ENCODE data around the gene CCDC148.

The CCDC148 gene

DNA sequence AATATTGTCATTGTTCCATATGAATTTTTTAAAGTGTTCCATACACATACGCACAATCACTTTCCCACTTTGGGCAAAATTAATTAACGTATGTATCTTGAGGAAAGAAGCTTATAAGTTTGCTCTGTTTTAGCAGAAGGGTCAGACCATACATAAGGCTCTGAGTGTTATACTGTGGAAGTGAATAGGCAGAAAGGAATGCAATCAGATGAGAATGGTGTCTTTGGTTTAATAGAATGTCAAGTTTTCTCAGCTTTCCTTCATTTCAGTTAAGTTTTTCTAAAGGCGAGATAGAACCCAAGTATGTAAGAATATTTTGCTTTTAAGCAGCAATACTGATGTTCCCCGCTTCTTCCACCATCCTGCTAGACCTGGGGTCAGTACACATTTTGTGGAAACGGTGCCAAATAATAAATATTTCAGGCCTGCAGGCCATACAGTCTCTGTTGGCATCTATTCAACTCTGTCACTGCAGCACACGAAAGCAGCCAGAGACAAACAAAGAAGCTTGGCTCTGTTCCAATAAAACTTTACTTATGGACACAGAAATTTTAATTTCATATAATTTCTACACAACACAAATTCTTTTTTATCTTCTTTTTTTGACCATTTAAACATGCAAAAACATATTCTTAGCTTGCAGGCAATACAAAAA, 254.3 kb downstream of the CCDC148 start:
- no peak for DNase-seq

DNA sequence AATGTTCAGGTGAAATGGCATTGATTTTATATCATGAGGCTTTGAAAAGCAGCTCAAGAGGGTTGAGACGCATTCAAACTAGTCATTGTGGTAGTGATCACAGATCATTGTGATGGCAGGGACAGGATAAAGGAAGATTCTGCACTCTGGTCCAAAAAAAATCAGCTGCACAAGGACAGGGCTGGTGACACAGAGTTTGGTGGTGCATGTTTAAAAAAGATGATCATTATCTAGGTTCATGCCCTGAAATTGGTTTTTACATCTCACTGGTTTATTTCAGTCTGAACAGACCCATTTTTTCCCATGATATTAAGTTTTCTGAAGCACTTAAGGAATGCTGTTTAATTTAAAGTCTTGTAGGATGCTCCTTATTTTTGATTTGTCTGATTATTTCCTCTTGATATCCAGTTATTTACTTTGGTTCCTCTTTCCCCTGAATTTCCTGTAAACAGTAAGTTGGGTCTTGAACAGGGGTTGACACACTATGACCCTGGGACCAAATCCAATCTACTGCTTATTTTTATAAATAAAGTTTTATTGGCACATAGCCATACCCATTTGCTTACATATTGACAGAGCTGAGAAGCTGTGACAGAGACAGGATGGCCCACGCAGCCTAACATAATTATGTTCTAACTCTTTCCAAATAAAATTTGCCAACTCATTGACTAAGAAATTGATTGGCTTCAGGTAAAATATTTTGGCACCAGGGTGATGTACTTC, 256.5 kb downstream of the CCDC148 start:
- DNase-seq, result no peak

DNA sequence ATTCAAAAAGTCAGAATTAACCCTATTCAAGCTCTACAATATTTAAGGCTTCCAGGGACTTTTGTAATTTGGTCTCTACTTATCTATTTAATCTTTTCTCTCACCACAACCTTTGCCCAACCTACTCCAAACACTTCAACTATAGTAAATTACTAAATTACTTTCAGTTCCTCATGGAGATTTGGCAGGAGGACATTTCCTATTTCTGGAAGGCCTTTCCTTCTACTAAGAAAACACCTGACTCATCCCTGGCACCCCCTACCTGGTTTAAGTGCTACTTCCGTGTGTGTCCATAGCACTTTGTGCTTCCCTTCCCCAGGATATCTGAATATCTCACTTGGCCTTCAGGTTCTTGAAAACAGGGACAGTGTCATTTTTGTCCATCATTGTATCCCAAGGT, 258.6 kb downstream of the CCDC148 start:
- DNase-seq, result no peak

DNA sequence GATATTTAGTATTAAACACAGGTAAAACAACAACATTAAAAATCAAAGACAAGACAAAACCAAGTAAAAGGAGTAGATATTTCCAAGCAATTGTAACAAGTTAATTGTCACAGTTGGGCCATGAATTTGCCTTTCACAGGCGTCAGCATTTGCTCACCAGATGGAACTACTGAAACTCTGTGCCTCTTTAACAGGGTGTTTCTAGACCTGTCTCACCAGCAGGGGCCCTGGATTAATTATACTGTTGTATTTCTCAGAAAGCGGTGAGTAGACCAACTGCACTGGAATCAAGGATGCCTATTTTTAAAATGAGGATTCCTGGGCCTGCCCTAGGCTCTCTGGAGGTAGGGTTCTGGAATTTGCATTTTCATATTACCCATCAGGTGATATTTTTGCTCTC, 262.3 kb downstream of the CCDC148 start:
- no peak for DNase-seq

DNA sequence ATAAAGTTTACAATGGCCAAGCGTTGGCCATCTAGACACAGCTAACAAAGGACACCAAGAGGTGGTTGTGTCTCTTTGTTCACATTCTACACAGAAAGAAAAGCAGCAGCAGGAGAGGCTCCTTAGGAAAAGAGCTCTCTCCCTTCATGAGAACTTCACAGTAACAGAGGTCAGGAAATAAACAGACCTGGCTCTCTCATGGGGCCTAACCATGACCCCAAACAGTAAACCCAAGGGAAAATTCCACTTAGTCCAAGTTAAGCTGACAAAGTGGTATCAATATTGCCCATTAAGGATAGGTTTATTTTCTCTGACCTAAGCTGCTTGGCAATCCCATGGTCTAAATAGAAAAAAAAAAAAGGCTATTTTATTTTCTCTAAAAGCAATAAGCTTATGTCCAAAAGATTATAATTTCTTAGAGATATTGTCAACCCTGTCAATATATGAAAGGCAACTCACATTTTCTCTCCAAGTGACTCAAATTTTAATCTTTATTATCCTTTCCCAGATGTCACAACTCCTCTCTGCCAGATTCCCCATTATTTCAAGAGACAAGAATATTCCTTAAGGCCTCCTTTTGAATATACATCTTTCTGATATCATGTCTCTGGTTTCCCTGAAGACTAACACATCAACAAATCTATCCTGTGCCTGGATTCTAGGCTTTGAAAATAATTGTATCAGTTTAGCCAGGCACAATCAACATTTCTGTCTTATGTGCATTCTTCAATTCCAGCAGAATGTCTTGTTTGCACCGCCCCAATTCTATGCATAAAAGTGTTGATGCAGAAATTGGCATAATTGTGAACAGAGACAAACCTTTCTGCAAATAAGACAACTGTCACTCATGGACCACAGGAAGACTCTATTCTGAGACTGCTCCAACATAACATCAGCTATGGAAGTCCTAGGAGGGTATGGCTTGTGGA, 263.8 kb downstream of the CCDC148 start:
- no peak for DNase-seq

DNA sequence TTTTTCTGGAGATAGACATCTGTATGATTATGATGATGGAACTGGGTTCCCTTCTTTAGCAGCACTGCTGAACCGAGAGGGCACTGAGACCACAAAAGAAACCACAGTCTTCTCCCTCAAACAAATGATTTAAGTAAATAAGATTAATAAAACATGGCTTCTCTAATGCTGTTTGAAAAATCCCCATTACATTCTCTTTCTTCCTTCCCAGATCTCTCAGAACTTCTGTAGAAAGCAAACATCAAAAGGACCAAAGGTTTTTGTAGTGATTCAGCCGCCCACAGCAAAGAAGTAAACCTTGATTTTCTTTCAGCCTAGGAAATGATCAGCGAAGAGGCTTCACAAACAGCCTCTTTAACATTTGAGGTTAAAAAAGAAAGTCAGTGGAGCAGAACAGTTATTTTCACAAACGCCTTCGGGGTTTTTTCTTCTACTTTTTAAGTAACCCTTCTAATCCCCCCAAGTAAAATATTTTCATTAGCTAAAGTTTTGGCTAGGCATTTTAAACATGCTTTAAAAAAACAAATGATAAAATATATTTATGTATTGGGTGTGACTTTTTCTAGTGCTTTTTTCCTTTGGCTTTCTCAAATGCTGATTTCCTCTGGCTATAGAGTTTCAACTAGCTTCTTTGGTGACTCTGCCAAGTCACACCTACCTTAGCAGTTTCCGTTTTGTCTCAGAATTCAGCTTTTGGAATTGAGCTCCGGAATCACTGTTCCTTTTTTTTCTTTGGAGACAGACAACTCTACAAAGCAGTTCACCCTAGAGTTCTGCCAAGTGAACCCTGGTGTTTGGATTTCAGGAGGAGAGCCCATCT, 265.3 kb downstream of the CCDC148 start:
- DNase-seq, result no peak

DNA sequence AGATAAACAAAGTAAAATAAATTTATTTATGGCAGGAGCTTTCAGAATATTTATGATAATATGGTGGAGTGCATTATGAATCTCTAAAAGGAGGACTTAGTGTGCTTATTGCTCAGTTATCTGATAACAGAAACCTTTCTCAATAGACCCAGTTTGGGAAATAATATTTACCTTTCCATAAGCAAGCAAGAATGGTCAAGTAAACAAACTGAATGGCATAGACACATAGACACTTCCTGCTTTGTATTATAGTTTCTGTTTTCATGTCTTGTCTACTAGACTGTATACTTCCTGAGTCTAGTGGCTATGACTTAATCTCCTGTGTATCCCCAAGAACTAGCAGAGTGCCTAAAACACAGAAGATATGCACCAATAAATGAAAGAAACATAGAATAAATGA, 267.0 kb downstream of the CCDC148 start:
- no peak for DNase-seq

DNA sequence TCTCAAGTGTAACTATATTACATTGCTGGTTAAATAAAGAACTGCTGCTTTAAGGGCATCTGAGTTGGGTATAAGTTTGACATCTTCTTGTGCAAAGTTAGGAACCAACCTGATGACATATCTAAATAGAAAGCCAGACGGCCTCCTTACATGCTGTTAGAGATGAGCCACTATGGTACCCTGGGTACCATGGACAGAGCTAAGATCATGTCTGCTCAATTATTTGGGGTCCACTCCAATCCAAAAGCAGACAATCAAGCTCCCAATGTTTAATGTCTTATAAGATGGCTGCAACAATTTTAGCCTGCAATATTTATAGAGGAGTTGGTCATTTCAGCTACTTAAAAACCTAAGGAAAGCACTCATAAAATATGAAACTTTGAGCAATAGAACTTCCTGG, 268.6 kb downstream of the CCDC148 start:
- no peak for DNase-seq

DNA sequence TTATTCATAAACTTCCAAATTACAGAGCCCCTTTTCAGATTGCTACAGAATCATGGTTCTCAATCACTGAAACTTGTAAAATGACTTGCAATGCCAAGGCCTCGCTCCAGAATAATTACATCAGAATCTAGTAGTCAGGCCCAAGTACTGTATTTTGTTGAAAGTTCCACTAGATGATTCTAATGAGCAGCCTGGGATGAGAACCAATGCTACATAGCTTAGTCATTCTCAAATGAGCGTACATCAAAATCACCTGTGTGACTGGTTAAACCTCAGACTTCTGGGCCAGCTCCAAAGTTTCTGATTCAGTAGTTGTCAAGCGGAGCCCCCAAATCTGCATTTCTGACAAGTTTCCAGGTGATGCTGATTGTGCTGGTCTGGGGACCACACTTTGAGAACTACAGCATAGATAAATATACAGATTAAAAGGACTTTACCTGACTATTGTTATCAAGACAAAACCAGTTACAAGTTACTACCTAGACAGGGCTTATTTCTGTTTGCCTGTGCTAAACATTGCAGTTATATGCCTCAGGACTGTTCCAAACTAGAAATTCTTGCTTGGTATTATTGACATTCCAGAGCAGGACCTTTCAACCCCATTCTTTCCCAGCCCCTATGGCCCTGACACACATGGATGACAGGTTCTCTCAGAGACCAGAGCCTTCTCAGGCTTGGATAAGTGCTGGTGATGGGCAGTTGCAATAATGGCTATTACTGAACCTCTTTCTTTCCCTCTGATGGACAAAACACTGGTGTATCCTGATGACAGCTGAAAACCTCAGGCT, 271.8 kb downstream of the CCDC148 start:
- DNase-seq, result no peak

DNA sequence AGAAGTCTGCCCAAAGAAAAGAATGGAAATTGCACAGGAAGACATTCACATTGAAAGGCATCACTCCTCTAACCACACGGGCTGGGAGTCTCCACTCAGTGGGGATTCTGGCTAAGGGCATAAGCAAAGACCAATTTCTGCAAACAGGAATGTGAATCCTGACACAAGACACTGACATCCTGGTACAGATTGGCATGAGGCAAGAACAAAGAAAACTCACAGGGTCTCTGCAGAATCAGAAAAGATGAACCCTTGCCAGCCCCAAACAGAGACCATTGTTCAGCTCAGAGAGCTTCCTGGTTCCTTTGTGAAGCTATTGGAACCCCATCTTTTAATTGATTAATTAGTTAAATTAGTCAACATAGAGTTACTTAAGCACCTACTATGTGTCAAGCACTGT, 272.6 kb downstream of the CCDC148 start:
- no peak for DNase-seq

DNA sequence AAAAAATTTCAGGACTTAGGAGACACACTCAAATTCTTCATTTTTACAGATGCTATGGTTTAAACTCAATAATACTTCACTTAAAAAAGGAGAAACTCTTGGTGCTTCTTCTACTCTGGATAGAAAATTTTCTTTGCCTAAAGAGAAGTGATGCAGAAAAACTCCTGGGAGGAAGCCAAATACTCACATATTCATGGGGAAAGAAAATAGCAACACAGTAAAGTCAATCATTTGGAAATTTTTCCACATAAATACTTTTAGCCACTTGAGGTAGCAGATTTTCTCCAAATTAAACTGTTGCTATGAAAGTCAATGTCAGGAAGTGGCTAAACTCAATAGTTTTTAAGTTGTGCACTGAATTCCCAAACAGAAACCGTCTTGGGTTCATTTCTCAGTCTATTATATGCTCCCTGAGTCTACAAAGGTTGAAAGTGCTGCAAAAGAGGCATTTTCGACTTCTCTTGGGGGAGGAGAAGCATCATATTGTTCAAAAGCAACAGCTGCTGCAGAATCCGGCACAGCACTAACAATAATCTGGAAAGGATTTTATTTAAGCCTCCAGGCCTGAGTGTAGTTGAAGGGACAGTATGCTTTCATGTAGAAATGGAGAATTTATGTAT, 273.8 kb downstream of the CCDC148 start:
- DNase-seq, result no peak

DNA sequence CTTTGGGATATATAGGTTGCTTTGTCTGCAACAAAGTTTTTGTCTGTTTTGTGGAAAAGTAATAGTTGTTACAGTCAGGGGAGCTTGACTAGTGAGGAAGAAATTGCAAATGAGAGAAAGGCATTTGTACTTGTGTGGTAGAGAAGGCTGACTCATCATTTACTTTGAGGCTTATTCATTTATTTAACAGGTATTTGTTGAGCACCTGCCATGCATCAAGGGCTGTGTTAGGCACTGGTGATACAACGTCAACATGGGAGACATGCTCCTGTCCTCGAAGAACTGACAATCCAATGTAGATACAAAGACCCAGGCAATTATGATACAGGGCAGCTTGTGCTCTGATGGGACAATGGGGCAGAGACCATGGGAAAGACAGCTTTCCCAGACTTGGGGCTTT, 275.4 kb downstream of the CCDC148 start:
- no peak for DNase-seq

DNA sequence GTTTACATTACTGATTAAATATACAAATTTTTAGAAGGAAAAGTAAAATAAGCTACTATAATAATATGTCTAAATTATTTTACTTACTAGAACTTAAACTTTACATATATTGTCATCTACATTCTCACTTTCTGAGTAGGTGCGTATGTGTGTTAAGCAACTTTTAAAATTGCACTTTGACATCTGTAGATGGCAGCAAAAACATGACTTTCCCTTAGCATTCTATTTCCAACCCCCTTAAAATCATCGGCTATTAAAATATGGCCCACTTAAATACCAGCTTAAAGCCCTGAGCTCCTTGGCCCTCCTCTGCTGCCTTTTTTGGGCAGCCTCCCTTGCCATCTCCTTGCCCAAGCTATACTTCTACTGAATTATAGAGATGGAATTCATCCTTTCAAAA, 276.9 kb downstream of the CCDC148 start:
- DNase-seq, result no peak

DNA sequence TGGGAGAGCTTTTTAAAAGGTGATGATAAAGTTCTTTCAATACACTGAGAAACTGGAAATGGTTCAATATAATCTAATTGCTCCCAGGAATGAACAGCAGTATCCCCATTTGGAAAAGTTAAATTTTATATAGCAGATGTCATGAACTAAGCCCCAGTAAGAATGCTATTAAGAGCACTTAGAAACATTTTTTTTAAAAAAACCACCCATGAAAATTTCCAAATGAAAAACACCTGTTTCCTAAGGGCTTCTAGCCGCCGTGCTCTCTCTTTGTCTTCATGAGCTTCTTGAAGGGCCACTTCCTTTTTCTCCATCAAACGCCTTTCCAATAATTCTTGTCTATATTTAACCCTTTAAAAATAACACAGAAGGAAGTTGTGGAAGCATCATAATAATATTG, 277.9 kb downstream of the CCDC148 start:
- DNase-seq, result no peak

DNA sequence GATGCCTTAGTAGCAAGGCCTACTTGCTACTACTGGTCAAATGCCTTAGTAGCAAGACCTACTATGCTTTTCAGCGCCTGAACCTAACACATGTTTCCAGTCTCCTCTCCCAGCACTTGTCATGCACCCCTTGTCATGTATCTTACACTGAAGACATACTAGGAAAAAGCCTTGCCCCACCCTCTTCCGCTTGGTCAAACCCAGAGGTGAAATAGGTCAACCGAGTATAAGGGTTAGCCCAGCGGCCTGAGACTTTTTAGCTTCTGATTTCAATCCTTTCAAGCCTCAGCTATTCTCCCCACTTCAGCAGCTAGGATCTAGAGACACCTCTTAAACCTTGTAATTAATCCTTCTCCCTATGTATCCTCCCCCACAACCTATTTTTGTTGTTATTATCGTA, 281.6 kb downstream of the CCDC148 start:
- no peak for DNase-seq

DNA sequence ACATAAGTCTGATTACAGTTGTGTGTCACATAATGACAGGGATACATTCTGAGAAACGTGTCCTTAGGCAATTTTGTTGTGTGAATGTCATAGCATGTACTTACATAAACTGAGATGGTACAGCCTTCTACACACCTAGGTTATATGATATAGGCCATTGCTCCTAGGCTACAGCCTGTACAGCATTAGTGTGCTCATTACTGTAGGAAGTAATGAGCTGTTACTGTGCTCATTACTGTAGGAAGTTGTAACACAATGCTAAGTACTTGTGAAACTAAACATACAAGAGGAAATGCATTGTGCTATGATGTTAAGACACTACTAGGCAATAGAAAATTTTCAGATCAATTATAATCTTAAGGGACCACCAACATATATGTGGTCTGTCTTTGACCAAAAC, 282.1 kb downstream of the CCDC148 start:
- peak in 1 of 5 donors; percentile 3 for DNase-seq

DNA sequence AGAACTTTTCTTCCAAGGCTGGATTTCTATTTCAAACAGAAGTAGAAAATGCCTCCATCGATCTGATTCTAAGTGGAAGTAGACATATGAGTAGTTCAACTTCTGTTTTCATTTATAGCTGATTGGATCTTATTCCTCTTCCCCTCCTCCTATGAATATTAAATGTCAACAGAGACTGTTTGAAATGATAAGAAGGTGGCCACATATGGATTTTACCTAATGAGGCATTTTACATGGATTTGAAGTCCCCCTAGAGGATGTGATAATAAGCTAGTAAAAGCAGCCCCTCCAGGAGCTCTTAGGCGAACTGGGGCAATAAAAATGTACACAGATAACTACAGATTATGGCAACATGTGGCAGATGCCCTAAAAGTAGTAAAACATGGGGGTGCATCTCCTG, 283.8 kb downstream of the CCDC148 start:
- DNase-seq, result no peak

DNA sequence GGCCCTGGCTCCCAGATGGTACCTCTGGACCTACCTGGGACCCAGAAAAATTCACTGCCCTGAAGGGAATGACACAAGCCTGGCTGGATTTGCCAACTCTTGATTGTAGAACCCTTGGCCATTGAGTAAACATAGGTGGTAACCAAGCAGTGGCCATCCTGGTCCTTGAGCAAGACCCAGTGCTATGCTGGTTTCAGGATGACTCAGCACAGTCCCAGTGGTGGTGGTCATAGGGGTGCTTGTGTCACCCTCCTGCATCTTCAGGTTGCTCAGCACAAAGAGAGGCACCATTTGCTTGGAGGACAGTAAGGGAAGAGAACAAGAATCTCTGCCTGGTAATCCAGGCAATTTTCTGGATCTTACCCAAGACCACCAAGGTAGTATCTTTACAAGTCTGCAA, 302.0 kb downstream of the CCDC148 start:
- no peak for DNase-seq

DNA sequence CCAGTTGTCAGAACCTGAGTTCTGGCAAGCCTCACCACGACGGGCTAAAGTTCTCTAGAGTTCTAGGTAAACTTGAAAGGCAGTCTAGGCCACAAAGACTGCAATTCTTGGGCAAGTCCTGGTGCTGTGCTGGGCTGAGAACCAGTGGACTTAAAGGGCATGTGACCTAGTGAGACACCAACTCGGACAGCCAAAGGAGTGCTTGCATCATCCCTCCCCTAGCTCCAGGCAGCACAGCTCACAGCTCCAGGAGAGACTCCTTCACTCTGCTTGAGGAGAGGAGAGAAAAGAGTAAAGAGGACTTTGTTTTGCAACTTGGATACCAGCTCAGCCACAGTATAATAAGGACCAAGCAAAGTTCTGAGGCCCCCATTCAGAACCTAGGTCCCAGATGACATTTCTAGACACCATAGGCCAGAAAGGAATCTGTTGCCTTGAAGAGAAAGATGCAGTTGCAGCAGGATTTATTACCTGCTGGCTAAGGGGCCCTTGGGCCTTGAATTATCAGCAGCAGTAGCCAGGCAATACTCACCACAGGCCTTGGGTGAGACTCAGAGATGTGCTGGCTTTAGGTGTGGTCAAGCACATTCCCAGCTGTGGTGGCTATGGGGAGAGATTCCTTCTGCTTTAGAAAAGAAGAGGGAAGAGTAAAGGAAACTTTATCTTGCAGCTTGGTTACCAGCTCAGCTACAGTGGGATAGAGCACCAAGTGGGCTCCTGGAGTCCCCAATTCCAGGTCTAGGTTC, 303.1 kb downstream of the CCDC148 start:
- no peak for DNase-seq

DNA sequence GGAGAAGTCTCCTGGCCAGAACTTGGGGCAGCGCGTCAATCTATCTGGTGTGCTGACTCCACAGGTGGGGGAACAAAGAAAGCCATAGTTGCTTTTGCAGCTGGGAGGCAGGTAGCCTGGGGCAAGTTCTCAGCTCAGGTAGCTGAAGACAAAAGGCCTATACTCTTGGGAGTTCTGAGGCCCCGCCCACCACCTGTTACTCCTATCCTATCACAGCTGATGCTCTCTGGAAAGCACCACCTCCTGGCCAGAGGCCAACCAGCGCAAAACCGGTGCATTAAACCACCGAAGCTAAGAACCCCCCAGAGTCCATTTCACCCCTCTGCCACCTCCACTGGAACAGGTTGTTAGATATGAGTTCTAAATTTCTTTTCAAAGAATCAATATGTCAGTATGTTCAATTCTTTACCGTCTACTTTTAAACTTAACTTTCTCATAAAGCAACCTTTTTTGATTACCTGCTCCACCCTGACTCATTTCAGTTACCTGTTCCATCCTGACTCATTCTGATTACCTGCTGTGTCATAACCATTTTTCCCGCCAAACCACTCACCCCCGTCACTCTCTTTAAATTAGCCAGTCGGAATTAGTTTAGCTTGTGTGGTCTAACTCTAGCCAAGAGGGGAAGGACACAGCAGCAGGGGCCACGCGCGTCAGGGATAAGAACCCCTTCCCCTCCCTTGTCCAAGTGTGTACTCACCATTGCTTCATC, 311.5 kb downstream of the CCDC148 start:
- no peak for DNase-seq
